Inflammatory macrophage treated with lipopolysaccharide for 4 hours (primary cell): ENCODE measurements around the gene MLLT3.
A peak's percentile ranks its signal among the peaks of the same experiment; 100 is the strongest.

Experiments
- DNase-seq: peaks from one replicate; pipeline ENCODE4 v3.0.0-alpha.2; 2020

MLLT3 gene

DNA sequence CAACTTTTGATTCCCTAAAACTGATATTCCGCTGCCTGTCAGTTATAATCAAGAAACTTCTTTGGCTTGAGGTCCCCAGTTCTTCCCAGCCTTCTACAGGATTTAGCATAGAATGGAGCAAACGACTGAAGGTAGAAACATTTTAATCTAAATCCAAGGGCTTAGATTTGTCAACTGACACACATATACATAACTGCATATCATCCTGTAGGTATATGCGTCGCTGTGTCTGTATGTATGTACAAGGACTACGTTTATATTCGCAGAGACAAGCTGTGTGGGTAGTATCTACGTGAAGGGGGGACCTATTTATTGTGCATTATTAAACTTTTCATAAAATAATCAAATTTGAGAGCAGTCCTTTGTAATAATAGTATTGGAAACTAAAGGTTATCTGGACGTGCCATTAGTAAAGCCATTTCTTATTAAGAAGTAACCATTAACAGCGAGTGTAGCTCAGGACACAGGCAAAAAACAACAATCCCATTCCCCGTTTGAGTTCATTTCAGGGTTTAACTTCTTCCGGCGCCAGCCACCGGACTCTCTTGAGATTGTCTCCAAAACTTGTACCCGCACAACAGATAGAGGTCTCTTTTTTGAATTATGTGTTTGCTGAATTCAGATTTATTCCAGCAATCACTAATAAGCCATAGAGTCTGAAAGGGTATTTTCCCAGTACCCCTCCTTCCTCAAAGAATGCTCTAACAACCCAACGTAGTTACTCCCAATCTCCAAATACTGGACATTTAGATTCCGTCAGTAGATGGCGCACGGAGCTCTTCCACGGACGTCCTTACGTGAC, 2.1 kb upstream of the MLLT3 start:
- peak; percentile 79 for DNase-seq

DNA sequence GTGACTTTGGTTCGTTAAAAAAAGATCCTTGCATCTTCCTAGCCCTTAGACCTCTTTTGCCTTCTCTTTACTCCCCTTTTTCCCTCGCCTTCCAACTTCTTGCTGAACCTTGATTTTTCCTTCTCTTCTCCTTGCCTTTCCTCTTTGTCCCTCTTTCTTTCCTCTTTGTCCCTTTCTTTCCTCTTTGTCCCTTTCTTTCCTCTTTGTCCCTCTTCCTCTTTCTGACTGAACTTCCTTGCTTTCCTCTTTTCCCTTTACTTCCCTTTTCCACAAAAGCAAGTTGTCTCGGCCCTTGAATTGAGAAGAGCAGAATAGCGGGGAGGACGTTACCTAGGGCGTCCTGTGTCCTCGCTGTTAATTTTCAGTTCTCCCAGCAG, 1.4 kb upstream of the MLLT3 start:
- DNase-seq = peak; percentile 32

DNA sequence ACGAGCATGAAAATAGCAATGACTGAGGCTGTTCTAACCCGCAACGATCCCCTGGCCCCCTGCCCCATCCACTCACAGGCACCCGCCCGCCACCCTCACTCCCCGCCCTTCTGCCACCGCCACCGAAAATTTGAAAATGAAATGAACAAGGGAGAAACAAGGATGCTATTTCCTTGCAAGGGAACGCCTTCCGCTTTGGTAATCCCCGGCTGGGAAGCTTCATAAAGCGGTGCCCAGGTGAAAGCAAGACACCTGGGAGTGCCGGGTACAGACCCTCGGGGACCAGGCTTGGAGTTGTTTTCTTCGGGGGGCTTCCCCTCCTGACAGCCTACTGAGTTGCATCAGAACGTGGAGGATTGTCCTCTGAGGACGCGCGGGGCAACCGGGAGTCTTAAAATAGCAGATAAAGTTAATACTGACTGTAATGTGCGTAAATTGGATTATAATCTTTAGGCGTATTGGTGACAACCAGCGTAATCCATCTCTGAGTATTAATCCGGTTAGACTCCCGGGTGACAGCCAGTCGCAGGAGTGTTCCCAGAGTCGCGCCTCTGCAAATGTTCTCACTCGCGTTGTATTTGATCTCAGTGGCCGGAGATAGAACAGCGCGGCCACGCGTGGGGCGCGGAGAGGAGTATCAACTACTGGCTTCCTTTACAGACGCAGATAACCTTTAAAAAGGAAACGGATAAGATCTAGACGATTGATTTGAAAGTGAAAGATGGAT, 885 bp upstream of the MLLT3 start:
- DNase-seq = peak; percentile 23

DNA sequence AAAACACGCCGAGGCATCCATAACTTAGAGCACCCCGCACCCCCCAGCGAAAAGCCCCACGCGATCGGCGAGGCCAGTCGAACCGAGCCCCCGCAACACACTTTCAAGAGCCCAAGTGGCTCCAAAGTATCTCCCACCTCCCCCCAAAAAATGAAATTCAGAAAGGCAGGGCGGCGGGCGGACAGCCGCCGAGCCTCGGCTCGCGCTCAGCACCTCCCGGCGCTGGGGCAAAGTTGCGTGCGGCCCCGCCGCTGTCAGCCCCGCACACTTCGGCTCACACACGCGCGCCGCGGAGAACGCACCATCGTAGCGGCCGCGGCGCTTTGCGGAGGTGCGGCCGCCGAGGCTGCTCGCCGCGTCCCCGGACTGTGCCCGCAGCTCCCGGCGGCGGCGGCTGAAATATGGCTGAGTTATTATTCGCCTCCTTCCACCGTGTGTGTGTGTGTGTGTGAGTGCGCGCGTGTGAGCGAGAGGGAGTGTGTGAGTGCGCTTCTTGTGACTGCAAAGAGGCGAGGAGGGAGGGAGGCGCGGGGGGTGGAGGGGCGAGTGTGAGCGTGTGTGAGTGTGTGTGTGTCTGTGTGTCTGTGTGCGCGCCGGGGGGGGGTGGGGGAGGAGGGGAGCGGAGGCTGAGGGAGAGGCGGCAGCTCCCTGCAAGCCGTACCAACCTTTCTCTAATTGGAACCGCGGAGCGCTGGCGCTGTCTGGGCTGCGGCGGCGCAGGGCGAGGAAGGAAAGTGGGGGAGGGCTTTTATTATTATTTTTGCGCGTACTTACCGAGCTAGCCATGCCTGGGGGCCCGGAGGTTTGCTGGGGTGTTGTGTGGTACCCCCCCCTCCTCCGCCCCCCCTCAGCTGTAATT, 599 bp downstream of the MLLT3 start:
- peak; percentile 32 for DNase-seq

DNA sequence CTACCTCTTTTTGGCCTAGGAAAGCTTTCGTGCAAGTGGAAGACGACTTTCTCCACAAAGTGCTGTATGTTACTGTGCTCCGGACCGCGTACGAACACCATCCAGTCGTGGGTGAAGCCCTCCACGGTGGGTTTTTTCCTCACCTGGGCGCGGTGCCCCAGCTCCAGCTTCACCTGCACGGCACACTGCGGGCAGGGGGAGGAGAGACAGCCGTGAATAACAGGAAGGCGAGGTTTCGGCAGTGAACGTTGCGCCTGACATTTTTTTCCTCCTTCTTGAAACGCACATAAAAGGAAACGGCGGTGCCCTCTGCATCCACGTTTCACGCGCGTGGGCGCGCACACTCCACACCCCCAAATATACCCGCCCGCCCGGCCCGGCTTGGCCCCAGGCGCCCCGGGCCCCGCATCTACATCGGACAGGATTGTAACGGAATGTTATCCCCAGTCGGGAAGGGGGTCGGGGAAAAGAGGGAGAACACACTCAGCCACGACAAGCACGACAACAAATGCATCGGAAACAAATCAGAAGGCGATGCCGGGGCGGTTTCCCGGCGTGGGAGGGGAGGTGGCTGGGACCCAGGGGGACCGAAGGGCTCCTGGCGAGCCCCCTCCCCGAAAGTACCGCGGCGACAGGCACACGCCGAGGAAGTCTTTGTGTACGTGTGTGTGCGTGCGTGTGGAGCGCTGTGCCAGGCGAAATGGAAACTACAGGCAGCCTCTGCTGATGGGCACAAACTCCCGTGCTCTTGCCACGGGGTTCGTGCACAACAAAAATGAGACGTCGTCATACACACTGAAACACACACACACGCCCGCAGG, 1.4 kb downstream of the MLLT3 start:
- DNase-seq = peak; percentile 33

DNA sequence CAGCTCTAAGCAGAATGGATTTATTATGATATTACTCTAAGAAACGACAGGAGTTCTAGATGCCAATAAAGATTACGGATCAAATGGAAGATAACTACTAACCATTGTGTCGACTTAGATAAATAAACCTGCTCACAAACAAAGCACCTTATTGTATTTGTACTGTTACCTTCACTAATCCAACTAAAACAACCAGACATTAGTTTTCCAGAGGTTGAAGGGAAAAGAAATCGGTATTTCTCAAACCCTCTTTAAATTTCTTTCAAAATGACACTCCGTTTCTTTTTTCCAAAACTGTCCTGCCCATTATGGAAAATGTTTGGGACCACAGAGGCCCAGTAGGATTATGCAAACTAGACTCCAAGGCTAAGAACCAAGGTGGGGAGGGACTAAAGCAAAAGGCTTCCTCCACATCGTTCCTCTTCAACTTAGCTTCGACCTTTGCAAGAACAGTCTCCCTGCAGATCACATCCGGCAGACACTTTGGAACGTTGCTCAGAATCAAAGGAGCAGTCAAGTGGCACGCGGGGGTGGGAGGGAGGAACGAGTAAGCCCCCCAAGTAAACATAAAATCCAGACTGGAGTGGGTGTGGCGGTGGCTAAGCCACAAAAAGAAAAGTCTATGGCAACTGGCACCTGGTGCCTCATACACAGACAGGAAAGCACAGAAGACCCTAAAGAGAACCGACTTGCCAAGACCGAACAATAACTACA, 2.7 kb downstream of the MLLT3 start:
- DNase-seq = no peak

DNA sequence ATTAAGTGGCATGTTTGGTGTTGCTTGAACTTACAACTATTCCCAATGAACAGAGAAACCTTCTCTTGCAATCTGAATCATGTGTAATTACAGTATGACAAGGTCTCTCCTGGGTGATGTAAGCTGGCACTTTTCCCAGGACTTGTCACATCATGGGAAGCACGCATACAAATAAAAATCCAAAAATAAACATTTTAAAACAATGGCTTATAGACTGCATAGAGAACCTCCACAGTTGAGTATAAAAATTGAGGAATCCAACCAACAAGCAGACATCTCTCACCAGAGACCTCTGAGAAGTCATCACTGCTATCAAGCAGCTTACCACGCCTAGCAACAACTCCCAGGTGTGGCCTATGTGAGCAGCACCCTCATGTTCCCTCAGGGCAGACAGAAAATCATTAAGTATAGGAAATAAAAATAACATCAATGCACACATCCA, 3.9 kb downstream of the MLLT3 start:
- DNase-seq = peak; percentile 11

DNA sequence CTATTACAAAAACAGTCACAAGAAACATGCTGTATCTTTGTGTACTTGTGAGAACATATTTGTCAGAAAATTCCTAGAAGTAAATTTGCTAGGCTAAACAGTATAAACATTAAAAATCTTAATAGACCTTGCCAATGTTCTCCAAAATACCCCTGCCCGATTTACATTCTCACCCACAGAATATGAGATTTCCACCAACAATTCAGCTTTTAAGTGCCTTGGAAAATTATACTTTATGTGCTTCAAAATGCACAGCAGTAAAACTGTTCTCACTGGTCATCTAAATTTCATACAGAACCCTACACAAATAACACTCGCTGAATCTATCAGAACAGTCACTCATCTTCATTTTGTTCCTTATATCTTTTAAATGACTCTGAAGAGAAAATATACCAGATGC, 5.5 kb downstream of the MLLT3 start:
- DNase-seq = no peak

DNA sequence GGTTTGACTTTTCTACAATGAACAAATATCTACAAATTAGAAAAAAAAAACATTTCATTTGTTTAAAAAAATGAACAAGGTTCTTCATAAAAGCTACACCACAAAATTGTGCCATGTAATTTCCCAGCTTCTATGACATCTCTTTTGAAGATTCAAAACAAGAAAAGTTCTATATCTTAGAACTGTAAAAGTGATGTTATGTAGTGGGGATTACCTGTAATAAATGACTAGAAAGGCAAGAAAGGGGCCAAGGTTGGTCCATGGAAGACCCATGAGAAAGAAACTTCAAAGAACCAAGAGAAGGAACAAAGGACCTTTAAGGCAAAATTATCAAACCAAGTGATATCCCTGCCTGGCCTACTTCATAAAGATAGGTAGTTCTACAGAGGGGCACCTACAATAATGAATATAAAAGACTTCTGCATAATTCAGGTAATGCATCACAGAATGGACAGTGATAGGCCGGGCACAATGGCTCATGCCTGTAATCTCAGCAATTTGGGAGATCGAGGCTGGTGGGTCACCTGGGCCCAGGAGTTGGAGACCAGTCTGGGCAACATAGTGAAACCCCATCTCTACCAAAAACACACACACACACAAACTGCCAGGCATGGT, 7.6 kb downstream of the MLLT3 start:
- DNase-seq = no peak

DNA sequence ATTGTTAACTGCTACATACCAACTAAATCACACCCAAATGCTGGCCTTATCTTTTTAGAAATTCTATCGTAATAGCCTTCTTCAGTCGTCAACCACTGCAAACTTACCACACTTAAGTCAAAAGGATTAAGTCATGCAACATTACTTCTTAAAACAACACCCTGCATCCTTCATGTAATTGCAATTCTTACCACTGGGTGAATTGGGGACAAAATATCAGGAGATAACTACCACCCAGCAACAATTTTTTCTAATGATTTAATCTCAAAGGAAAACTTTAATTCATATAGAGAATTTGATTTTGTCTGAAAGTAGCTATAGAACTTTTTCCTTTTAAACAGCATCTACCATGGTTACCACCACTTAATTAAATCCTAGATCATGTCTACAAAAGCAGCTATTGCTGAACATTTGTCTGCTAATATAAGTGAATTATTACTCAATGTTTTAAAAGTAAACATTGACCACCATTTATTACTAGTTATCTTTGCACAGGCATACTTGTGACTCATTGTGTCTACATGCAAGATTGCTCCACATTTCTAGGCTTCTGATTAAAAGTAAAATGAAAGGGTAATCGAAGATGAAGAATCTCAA, 10.5 kb downstream of the MLLT3 start:
- peak; percentile 25 for DNase-seq

DNA sequence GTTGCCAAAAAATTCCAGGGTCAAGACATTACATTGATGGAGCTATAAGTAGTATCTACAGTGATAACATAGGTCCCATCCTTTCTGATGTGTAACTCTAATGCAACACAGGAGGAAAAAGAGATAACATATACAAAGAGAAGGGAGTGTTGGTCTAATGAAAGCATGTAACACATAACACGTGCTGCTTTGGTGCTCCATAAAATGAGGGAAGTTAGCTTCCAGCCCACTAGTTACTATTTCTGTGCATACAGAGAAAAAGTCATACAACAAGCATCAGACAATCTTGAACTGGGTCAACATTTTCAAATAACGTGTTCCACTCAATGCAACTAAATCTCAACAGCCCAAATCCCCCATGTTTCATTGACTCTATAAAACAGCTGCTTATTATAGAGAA, 11.7 kb downstream of the MLLT3 start:
- DNase-seq = peak; percentile 38

DNA sequence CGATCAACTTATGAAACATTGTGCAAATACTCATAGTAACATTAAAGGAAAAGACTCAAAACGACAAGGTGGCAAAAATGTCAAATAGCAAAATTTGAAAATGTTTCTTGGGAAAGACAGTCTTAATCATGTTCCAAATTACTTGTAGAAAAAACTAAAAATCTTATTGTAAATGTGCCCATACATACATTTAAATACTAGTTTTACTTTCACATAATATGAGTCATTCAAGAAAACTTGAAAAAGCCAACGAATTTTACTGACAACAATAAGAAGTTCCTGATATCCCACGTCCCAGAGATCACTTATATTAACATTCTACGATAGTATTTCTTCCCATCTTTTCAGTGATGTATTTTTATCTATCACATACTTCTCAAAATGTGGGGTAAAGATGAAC, 13.7 kb downstream of the MLLT3 start:
- no peak for DNase-seq

DNA sequence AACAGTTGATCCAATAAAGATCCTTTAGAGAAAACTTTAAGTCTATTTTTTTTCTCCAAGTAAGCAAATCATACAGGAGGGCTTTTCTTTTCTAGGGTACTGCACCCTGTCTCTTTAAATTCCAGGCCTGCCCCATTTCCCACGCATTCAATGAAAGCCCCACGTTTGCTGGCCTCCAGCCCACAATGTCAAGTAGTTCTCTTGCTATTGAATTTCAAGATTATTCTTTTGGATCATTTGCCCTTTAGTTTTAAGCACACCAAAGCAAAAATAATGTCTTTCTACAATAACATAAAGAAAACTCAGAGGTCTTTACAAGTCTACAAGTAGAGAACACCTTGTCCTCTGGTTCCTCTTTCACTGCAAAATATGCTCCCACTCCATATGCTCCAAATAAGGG, 15.6 kb downstream of the MLLT3 start:
- DNase-seq = no peak

DNA sequence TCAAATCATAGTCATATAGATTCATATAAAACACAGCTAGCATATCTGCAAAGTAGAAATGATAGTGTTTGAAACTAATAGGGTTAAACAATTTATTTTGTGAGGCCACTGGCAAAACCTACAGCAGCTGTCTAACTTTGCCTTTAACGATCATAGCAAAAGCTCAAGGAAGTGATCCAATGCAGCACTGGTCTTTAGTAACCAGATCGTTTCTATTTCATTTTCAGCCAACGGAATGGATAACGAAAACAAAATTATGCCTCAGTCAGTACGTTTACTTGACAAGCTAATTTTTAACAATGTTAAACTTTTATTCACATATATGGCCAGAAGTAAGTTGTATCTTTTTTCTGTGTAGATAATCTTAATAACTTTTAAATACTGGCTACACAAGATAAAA, 17.7 kb downstream of the MLLT3 start:
- DNase-seq = peak; percentile 73

DNA sequence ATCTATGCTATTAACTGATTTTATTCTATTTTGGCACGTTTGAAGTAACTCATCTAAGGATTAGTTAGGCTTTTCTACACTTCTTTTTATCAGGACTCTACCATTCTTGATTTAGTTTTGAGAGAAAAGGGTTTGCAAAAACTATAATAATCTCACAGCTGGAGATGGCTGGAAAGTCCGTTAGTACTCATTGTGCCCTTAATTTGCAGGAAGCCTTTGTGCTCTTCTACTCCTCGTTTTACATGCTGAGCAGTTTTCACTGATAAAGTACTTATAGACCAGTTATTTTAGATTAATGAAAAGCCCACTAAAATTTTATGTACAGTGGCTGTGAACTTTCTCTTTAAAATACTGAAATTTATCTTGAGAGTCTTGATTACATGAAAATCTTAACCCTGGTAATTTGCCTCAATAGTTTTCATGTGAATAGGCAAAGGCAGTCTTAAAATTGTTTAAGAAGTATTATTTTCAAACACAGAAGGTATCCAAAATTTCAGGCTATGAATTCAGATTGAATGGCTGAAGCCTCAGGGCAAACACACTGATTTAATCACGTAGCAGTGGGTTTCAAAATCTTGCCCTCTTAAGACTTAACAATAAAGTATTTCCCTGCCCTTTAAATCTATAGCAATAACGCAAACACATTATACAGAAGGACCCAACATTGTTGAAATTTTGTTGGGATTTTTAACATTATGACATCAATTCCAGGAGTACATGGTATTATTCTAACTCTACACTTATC, 18.6 kb downstream of the MLLT3 start:
- DNase-seq = no peak

DNA sequence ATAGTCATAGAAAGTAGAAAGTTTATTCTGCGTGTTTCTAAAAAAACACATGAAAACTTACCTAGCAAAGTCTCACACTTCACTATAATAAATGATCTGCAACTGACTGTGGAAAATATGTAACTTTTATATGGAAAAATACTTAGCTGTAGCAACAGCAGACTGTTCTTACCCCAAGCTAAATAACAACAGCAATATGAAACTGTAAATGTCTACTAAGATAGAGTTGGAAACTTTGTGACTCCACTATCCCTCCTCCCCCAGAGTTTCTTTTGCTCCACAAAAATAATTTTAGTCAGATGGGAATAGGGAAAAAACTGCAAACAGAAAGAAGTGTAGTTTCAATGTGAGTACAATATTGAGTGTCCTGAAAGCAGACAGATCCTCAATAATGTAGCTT, 21.0 kb downstream of the MLLT3 start:
- peak; percentile 15 for DNase-seq

DNA sequence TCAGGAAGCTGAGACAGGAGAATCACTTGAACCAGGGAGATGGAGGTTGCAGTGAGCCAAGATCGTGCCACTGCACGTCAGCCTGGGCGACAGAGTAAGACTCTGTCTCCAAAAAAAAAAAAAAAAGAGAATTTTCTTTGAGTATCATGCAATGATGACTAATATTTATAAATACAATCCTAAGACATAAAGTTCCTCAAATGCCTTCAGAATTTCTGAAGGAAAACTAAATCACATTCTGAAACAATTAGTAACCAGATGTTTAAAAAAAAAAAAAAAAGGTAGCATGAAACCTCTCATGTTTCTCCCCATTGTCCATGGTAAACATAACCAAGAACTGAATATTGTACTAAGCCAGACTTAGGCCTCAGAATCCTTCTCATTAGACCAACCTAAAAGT, 23.1 kb downstream of the MLLT3 start:
- DNase-seq = no peak

DNA sequence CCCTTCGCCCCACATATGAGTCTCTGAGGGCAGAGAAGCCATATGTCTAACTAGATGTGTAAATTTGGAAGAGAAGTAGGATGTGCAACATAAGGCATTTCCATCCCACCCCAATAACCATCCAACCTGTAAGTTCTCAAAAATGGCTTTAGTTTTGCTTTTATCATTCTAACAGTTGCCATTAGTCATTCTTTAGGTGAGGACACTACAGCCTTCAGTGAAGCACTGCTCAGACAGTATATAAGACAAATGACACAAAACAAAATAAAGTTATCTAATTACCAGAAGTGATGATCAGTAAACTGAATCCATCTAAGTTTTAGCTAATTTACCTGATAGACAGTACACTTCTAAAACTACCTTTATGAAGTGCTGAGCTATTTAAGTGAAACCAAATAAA, 23.9 kb downstream of the MLLT3 start:
- DNase-seq = no peak

DNA sequence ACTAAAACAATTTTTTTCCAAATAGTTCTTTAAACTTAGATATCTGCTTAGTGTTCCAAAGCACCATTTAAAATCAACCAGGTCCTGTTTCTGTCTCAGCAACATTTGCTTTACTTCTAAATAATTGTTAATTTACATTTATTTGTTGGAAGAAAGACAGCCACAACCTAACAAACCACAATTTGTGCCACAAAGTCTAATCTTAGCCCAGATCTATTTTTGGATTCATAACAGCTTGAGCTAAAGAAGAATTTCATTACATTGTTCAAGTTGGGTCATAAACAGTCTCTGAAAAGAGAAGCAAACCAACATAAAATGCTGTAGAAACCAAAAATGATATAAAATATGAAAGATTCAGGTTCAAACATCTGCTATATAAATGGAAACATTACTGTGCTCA, 24.4 kb downstream of the MLLT3 start:
- DNase-seq = no peak

DNA sequence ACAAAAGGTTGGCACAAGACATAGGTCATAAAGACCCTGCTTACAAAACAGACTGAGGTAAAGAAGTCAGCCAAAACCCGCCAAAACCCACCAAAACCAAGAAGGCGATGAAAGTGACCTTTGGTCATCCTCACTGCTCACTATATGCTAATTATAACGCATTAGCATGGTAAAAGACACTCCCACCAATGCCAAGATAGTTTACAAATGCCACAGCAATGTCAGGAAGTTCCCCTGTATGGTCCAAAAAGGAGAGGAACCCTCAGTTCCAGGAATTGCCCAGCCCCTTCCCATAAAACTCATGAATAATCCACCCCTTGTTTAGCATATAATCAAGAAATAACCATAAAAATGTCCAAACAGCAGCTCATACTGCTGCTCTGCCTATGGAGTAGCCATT, 27.7 kb downstream of the MLLT3 start:
- no peak for DNase-seq
